ENCODE data around the gene CSN2.
"Not testable (repeated sequence)": the region's sequence is repeated elsewhere in the genome, so short reads cannot be mapped to it uniquely, and the experiment has no call there.

CSN2 gene, protein sequence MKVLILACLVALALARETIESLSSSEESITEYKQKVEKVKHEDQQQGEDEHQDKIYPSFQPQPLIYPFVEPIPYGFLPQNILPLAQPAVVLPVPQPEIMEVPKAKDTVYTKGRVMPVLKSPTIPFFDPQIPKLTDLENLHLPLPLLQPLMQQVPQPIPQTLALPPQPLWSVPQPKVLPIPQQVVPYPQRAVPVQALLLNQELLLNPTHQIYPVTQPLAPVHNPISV

DNA sequence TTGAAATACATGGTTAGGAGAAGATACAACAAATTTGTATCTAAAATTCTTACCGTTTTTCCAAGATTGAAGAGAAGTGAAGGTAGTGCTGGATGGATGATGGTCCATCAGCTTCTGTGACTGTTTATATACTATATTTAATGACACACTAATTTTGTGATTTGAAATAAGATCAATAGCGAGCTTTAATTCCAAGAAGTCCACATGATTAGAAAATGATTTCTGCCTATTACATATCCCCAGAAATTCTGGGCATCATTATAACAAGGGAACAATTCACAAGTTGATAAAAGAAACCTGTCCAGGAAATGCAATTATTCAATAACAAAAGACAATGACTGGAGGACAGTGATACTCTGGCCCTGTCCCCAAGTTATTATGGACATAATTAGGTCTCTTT lies at the start of gene CSN2:
CSN2 (minus strand) TSS at position 101 of the 400 bp plus-strand sequence. CDS start 4,733 bp downstream, outside the sequence.
- DNase-seq (ENCODE audit: low read depth): no peak

DNA sequence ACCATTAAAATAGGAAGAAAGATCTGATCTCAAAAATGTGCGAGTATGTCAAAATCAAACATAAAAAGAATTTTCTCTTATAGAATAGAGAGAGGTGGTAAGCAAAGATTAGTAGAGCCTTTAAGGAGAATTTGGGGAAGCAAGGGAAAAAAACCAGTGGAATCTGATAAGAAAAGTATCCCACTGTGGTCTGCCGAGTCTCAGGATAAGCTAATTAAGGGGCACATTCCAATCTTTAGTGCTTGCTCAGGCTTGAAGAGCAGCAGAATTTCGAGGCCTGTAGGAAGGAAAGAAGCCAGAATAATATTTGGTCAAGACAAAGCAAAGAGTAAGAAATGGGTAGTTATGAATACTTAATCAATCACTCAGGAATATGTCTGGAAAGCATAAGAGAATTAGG lies 43.2 kb upstream of the CSN2 start:
- DNase-seq (ENCODE audit: low read depth): no peak

DNA sequence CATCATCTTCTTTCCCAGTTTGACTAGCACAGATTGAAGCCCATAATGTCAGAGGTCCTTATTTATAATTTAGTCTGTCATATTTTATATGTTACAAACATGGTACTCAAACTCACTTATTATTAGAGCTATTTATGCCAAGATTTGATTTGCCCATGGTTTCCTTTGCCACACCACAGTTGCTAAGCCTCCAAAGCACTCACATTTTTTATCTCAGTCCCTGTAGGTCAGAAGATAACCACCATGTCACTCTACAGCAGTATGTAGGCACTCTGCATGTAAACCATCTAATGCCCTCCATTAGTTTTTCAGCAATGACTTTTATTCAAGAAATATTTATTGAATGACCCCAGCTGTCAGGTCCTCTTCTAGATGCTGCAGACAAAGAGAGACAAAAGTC lies 37.0 kb upstream of the CSN2 start:
- no peak for DNase-seq (ENCODE audit: low read depth)

DNA sequence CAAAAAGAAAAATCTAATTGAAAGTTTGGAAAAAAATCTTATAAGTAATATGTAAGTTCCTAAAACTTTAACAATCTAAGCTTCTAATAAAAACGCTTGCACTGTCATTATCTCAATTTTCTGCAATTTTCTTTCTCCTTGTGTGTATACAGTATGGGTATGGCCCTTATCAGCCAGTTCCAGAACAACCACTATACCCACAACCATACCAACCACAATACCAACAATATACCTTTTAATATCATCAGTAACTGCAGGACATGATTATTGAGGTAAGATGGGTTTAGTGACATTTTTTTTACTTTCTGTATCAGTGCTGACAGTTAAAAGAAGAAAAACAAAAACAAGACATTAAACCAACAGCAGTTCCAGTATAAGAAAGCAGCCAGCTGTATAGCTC lies 35.2 kb upstream of the CSN2 start:
- no peak for DNase-seq (ENCODE audit: low read depth)

DNA sequence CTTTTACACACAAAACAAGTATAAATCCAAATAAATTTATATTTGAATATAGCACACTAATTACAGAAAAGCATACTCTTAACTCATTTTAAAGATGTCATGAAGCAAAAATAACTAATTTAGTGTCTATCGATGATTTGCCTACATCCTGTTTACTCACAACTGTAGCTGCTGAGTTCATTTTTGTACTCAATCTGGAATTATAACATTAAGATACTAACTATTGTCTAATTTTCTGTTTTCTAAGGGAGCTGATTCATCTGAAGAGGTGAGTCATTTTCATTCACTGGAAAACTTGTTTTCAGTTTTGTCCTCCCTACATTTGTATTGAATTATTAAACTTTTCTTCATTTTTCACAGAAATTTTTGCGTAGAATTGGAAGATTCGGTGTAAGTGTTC lies 33.9 kb upstream of the CSN2 start:
- DNase-seq (ENCODE audit: low read depth): no peak

DNA sequence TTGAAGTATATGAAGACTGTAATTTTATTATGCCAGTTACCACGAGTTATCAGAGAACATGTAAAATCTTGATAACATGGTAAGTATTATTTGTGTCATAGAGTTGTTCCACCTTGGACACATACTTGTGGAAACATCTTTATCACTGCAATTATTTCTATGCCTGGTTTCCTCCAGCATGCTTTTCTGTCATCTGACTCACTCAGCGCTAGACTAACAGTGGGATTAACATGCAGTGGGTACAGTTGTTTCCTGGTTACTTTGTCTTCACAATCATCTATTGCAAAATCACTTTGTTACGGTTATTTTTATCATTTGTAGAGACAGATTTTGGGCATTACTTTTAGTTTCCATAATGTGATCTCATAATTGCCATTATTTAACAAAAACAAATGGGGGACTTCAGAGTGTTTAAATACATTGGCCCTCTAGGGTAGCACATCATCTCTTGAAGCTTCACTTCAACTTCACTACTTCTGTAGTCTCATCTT lies 30.0 kb upstream of the CSN2 start, which contains the start of gene STATH:
STATH (plus strand) TSS at position 441 of the 491 bp plus-strand sequence. CDS start 2,472 bp downstream, outside the sequence.
- DNase-seq (ENCODE audit: low read depth): no peak

DNA sequence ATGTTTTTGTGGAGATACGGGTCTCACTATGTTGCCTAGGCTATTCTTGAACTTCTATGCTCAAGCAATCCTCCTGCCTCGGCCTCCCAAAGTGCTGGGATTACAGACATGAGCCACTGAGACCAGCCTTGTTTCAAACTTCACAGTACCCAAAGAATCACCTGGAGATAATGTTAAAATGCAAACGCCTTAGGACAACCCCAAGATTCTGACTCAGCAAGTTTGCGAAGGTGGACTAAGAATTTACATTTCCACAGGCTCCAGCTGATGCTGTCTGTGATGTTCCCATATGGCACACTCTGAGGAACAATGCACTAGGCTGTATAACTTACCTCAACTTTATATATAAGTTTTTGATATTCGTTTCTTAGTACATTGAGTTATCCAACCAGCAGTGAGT lies 29.3 kb upstream of the CSN2 start:
- no peak for DNase-seq (ENCODE audit: low read depth)

DNA sequence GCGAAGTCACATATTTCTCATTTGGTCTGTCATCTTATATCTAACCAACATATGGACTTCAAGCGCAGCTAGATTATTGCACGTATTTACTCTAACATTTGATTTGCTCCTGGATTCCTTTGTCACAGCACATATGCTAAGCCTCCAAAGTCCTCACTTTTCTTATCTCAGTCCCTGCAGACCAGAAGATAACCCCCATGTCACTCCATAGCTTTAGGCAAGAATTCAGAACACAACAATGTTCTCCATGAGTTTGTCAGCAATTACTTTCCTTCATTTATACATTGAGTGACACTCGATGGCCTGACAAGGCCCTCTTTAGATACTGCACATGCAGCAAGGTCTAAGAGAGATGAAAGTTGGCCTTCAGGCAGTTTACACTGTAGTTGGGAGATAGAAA lies 25.5 kb upstream of the CSN2 start:
- no peak for DNase-seq (ENCODE audit: low read depth)

DNA sequence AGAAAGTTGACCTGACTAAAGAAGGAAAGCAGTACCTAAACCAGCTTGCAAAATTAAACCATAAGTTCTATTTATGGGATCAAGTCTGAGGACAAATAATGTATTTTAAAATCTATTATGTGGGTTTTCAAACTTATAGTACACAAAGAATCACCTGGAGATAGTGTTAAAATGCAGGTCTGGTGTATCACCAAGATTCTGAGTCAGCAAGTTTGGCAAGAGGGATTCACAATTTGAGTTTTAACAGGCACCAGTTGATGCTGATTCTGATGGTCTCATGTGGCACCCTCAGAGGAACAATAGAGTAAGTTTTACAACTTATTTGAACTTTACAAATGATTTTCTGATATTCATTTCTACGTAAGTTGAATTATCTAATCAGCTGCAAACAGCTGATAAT lies 21.1 kb upstream of the CSN2 start:
- DNase-seq (ENCODE audit: low read depth): no peak

DNA sequence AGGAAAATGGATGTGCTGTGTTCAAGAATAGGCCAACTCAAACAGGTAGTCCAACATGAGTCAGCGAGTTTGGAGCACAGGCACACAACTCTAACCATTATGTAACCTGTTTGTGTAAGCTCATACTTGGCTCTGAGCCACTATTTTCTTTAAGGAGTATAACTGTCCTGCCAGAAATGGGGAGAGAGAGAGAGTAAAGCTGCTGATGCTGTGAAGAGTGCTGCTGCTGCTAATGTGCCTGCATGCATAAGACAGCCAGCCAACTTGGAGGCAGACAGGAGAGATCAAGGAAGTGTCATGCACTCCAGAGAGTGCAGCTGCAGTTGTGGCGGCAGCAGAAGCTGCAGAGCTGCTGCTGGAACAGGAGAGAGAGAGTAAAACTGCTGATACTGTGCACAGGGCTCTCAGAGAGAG lies 18.5 kb upstream of the CSN2 start:
- DNase-seq (ENCODE audit: low read depth): no peak

DNA sequence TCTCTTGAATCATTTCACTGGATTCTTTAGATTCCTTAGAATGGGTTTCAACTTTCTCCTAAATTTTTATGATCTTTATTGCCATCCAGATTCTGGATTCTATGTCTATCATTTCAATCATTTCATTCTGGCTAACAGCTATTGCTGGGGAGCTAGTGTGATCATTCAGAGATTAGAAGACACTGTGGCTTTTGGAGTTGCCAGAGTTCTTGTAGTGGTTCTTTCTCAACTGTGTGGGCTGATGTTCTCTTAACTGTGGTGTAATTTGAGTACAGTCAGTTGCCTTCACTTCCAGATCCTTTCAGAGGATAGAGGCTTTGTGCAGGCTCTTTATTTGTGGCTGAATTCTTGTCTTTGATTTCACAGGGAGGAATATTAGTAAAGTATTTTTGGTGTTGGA lies 12.1 kb upstream of the CSN2 start:
- no peak for DNase-seq (ENCODE audit: low read depth)

DNA sequence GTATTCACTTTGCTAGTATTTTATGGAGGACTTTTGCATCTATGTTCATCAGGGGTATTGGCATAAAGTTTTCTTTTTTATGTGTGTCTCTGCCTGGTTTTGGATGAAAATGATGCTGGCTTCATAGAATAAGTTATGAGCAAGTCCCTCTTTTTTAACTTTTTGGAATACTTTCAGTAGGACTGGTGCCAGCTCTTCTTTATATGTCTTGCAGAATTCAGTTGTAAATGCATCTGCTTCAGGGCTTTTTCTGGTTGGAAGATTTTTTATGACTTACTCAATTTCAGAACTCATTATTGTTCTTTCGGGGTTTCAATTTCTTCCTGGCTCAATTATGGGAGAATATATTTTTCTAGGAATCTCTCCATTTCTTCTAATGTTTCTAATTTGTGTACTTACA lies 9.1 kb upstream of the CSN2 start:
- DNase-seq (ENCODE audit: low read depth): no peak

DNA sequence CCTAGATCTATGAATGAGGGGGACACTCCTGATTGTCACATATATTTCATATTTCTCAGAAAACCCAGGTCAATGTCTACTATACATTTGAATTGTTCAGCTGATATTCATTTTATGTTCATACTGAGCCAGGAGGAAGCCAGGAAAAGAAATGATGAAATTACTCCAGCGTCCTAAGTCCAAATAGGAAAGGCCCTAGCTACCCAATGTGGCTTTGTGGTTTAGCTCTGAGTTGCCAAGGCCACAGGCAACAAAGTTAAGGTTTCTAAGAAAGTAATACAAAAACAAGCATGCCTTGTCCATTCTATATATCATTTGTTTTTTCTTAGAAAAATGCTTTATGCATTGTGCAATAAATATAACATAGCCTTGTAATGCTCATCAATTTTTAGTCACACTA lies 4.5 kb upstream of the CSN2 start:
- DNase-seq (ENCODE audit: low read depth): no peak

DNA sequence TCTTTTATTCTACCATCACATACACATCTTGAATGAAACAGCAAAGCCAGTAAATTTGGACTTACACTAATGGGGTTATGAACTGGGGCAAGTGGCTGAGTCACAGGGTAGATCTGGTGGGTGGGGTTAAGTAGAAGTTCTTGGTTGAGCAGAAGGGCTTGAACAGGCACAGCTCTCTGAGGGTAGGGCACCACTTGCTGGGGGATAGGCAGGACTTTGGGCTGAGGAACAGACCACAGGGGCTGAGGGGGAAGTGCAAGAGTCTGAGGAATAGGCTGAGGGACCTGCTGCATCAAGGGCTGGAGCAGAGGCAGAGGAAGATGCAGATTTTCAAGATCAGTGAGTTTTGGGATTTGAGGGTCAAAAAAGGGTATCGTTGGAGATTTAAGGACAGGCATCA lies 8.3 kb downstream of the CSN2 start:
- no peak for DNase-seq (ENCODE audit: low read depth)

DNA sequence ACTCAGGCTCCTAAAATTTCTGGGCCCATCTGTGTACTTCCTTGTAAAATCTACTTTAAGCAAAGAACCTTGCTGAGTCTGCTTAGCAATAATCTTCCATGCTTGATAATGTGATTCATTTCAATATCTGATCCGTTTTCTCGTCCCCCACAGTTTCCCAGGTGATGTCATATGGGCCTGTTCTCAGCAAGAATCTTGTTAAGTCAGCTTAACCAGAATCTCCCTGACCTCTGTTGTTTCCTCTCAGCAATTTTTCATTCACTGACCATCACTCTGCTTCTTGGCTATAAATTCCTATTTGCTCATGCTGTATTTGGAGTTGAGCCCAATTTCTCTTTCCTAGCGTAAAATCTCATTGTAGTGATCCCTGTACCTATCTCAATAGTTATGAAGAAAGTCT lies 13.9 kb downstream of the CSN2 start:
- no peak for DNase-seq (ENCODE audit: low read depth)

DNA sequence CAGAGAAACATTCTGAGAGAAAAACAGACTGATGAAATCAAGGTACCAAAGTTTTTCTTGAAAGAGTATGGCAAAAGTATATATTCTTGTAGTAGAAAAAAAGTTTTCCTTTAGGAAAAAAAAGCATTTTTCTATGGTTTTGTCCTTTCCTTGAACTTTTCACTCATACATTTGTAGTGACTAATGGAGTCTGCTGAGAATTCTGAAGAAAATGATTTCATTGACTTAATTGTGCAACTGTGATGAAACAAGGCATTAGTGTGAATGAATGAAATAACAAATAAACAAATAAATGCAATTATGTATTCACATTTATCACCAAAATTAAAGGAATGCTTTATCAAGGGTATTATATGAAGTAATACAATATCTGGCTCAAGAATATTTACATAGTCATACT lies 29.0 kb downstream of the CSN2 start:
- no peak for DNase-seq (ENCODE audit: low read depth)

DNA sequence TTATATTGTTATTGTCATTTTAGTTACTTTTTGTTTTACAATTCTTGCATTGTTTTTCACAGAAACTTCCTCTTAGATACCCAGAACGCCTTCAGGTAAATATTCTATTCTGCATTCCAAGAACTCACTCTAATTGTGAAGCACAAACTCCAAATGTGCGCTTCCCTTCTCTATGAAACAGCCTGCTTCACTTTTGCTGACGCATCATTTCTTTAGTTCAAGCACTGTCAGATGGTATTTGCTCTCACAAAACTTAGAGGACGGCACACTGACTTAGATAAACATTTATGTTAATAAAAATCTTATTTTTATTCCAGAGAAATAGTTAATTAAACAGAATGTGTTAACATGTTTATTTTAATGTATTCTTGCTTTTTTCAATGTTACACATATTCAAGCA lies 31.4 kb downstream of the CSN2 start:
- no peak for DNase-seq (ENCODE audit: low read depth)

DNA sequence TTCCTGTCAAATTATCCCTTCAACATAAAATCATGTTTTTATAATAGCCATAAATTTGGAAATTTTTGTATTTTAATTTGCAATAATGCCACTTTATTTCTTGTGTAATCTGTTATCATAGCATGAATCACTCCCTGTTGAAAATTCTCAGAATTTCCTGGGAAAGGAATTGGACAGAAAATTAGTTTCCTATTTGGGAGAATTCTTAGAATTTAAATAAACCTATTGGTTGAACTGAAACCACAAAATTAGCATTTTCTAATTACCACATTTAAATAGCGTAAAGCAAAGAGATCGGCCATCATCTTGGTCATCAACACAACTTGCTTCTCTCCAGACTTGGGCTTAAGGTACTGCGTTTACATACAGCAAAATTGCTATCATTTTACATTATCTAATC lies 34.8 kb downstream of the CSN2 start, which contains the start of gene CSN1S1:
CSN1S1 (plus strand) TSS at position 301 of the 400 bp plus-strand sequence. CDS start 1,488 bp downstream, outside the sequence.
- no peak for DNase-seq (ENCODE audit: low read depth)

DNA sequence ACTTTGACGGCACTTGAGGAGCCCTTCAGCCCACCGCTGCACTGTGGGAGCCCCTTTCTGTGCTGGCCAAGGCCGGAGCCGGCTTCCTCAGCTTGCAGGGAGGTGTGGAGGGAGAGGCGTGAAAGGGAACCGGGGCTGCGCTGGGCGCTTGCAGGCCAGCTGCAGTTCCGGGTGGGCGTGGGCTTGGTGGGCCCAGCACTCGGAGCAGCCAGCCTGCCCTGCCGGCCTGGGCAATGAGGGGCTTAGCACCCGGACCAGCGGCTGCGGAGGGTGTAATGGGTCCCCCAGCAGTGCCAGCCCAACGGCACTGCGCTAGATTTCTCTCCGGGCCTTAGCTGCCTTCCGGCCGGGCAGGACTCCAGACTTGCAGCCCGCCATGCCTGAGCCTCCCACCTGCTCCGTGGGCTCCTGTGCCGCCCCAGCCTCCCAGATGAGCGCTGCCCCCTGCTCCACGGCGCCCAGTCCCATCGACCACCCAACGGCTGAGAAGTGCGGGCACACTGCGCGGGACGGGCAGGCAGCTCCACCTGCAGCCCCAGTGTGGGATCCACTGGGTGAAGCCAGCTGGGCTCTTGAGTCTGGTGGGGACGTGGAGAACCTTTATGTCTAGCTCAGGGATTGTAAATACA lies 41.6 kb downstream of the CSN2 start:
- DNase-seq (ENCODE audit: low read depth): not testable (repeated sequence)

DNA sequence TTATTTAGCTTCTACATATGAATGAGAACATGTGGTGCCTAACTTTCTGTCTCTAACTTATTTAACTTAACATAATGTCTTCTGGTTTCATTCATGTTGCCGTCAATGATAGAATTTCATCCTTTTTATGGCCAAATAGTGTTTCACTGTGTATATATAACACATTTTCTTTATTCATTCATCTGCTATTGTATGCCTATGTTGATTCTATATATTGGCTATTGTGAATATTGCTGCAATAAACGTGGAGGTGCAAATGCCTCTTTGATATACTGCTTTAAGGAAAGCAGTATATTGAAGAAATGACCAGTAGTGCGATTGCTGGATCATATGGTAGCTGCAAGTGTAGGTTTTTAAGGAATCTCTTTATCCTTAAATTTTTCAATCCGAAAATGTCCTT lies 44.7 kb downstream of the CSN2 start:
- no peak for DNase-seq (ENCODE audit: low read depth)

DNA sequence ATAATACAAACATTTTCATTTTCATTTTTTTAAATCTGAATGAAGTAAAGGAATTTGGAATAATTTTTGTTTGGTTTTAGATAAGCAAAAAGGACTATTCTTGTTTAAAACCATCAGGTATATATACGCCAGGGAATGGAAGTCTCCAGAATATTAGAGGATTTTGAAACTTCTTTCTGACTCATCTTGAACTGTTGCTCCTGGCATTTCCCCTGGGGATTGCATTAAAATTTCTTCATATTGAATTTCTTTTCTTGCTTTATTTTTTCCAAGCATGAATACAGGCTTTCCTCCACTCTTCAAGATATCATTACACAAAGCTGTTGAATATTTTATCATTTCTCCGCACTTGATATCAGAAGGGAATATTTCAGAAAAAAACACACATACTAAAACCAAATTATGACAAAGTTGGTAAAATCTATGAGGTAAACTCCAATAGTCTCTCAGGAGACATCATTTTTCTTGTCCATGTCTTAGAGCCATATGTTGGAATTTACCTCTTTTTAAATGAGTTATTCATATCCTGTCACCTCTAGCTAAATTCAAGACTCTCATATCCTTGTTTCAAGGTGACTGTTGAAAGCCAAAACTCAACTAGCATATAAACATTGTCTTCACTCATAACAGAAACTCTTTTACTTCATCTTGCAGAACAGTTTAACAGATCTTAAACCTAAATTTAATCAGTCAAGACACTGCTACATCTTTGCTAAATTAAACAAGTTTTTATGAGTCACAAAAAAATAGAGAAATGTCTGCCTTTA lies 55.3 kb downstream of the CSN2 start:
- DNase-seq (ENCODE audit: low read depth): peak; percentile 14

DNA sequence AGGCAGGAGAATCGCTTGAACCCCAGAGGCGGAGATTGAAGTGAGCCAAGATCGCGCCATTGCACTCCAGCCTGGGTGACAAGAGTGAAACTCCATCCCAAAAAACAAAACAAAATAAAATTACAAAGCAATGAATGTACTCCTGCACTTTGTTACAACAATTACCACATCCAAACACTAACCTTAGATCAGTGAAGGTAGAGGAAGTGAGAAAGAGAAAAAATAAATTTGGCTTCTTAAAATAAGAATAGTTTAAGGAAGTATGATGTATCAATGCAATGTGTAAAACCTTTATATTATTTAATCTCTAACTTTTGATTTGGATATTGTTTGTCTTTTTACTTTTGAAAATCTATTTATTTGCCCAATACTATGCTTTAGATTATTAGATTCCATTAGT lies 56.3 kb downstream of the CSN2 start:
- DNase-seq (ENCODE audit: low read depth): no peak

DNA sequence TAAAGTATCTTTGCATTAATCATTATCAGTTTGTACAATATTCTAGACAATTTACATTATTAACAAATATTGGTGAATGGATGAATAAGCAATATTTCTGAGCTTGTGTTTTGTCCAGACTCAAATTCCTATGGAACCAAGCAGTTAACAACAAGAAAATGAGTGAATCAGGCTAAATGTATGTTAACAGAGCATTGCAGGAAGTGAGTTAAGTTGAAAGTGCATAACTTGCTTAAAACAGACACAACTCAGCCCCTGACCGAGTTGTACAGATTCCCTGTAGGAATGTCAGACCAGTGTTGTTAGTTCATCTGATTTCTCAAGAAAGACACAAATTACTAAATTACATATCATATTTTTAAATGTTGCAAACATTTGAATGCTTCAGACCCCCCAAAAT lies 58.4 kb downstream of the CSN2 start:
- DNase-seq (ENCODE audit: low read depth): no peak
